Mucosa of stomach (tissue), 1 donor: ENCODE data around the gene LEUTX.

Experiments used
- H3K27me3 ChIP-seq: one replicate; pipeline ENCODE4 v1.7.0; 2013; ENCODE audit warnings: mild to moderate bottlenecking, low read length; ENCODE audit not compliant: control insufficient read depth, insufficient read depth
- H3K36me3 ChIP-seq: one replicate; pipeline ENCODE4 v1.7.0; 2013; ENCODE audit warnings: low read length; ENCODE audit not compliant: control insufficient read depth, insufficient read depth
- H3K4me1 ChIP-seq: one replicate; pipeline ENCODE4 v1.7.0; 2013; ENCODE audit warnings: mild to moderate bottlenecking, low read length; ENCODE audit not compliant: control insufficient read depth, insufficient read depth
- H3K4me3 ChIP-seq: one replicate; pipeline ENCODE4 v1.7.0; 2013; ENCODE audit warnings: low read length
- H3K9ac ChIP-seq: one replicate; pipeline ENCODE4 v1.7.0; 2013; ENCODE audit warnings: mild to moderate bottlenecking, low read length, moderate library complexity
- H3K9me3 ChIP-seq: one replicate; pipeline ENCODE4 v1.7.0; 2013; ENCODE audit warnings: mild to moderate bottlenecking, low read length, moderate library complexity; ENCODE audit not compliant: control insufficient read depth
- donor health status: Pancreatic carcinoma.

Gene LEUTX

DNA sequence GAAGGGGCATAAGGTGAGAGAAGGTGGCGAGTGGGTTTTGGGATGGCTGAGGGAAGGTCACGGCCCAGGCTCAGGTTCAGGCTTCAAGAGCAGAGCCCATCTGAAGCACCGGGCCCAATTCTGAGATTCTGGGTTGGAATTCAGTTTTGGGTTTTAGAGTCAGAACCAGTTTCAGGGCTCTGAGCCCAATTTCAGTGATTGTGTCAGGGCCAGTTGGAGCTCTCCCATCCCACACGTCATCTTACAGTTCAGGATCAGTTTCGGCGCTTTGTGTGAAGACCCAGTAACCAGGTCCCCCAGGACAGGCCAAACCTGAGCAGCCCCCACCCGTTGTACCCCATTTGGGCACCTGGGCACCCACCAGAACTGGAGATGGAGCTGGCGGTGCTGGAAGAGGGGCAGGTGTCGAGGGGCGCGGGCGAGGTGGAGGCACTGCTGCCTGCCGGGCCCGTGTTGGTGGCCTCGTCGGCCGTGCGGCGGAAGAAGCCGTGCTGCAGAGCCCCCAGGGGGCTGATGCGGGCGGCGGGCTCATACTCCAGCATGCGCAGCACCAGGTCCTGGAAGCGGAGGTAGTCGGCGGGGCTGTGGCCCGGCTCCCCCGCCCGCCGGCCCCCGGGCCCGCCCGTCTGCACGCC lies 47.8 kb downstream of the LEUTX start:
- Histone ChIP-seq H3K9me3 (no peaks in the 10 kb centered on the region), H3K4me1 (peaks cover 14% of the 10 kb centered on the region), H3K4me3 (no peak overlapping the region), H3K27me3 (no peaks in the 10 kb centered on the region), H3K9ac (no peak overlapping the region), H3K36me3 (peaks cover 11% of the 10 kb centered on the region)

DNA sequence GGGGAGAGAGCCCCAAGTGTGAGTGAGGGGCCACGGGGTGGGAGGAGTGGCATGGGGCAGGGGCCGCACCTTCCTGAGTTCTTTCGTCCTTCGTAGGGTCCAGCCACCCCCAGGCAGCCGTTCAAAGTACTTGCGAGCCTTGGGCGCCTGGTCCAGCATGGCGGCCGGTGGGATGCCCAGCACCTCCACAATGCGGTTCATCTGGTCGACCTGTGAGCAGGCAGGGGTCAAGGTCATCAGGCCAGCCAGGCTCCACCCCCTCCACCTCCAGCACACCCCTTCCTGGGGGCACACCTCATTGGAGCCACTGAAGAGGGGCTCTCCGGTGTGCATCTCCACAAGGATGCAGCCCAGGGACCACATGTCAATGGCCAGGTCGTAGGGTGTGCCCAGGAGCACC lies 48.6 kb downstream of the LEUTX start:
- Histone ChIP-seq H3K4me3 (no peak overlapping the region), H3K36me3 (peaks cover 12% of the 10 kb centered on the region), H3K4me1 (peaks cover 16% of the 10 kb centered on the region), H3K9ac (no peak overlapping the region), H3K9me3 (no peaks in the 10 kb centered on the region), H3K27me3 (no peaks in the 10 kb centered on the region)

DNA sequence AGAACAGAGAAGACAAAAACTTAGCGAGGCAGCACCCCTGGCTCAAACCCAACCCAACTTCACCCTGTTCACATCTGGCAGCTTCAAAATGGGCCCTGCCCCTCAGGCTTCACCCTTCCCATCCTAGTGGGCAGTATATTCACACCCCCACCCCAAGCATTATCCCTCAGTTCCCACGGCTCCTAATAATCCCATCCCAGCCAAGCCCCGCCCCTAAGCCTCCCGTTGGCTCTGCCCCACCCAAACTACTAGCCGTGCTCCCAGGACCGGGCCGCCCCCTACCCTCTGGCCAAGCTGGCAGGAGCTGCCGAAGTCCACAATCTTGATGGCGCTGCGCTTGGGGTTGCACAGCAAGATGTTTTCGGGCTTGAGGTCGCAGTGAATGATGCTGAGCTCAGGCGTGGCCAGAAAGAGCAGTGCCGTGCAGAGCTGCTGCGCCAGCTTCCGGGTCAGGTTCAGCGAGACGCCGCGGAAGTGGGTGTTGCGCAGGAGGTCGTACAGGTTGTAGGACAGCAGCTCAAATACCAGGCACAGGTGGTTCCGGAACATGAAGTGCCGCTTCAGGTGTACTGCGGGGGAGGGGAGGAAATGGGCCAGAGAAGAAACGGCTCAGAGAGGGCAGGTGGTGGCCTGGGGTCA lies 49.5 kb downstream of the LEUTX start:
- Histone ChIP-seq H3K9ac (no peak overlapping the region), H3K4me3 (no peak overlapping the region), H3K9me3 (no peaks in the 10 kb centered on the region), H3K27me3 (no peaks in the 10 kb centered on the region), H3K4me1 (peaks cover 25% of the 10 kb centered on the region), H3K36me3 (peaks cover 12% of the 10 kb centered on the region)

DNA sequence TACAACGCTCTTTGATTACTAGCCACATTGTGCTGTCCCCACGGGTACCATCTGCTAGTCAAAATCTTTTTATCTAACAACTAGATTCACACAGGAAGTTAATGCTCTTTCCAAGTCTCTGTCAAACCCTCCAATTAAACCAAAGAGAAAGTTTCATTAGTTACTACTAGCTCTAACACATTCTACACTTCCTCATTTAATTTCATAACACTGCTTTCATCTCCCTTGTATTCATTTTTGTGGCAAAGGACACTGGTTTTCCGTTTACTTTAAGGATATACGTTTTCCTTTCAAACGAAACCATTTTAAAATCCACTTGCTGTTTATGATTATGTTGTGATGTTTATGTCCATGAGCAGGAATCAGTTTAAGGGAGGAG lies 50.0 kb downstream of the LEUTX start:
- Histone ChIP-seq H3K4me3 (no peak overlapping the region), H3K9ac (no peak overlapping the region), H3K4me1 (peaks cover 23% of the 10 kb centered on the region), H3K27me3 (no peaks in the 10 kb centered on the region), H3K36me3 (peaks cover 12% of the 10 kb centered on the region), H3K9me3 (no peaks in the 10 kb centered on the region)

DNA sequence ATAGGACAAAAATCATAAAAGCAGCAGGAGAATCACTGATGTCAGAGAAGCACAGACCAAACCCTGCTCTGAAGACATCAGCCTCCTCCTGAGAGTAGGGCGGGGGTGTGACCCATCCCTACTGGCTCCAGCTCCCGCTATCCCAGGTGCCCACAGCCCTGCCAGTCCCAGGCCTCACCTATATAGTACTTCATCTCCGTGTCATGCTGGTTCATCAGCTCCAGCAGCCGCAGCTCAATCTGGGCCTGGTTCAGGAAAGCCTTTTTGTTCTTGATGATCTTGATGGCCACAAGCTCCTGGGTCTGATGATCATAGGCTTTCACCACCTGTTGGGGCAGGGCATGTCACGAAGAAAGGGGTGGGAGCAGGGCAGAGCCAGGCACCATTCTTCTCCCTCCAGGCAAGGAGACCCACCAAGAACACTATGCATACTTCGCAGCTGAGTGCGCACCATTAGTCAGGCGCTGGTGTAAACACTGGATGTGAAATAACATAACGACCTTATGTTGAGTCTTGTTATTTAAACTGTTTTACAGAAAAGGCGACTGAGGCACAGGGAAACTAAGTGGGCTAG lies 51.1 kb downstream of the LEUTX start:
- H3K9ac ChIP-seq = no peak overlapping the region

DNA sequence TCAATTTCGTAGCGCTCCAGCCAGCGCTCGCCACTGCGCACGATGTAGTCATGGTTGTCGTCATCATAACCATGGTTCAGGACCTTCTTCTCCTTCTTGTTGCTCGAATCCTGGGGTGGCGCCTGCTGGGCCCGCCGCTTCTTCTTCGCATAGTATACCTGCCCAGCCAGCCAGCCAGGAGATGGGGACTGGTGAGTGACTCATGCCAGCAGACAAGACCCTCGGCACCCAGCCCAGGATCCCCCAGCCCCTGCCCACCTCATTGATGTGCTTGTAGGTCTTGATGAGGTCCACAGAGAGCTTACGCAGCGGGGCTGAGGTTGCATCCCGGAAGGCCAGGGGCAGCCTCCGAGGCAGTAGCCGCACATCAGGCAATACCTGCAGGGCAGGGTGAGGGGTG lies 51.8 kb downstream of the LEUTX start:
- H3K4me1 ChIP-seq = peaks cover 12% of the 10 kb centered on the region
- H3K27me3 ChIP-seq = no peaks in the 10 kb centered on the region
- H3K9ac ChIP-seq = no peak overlapping the region
- no peaks in the 10 kb centered on the region for H3K9me3 ChIP-seq
- H3K36me3 ChIP-seq = peaks cover 12% of the 10 kb centered on the region
- H3K4me3 ChIP-seq = no peak overlapping the region

More for the DNA sequence above, 51.1 kb downstream of the LEUTX start:
- Histone ChIP-seq H3K27me3 (no peaks in the 10 kb centered on the region), H3K4me1 (peaks cover 18% of the 10 kb centered on the region), H3K9me3 (no peaks in the 10 kb centered on the region), H3K4me3 (no peak overlapping the region), H3K36me3 (peaks cover 12% of the 10 kb centered on the region)

DNA sequence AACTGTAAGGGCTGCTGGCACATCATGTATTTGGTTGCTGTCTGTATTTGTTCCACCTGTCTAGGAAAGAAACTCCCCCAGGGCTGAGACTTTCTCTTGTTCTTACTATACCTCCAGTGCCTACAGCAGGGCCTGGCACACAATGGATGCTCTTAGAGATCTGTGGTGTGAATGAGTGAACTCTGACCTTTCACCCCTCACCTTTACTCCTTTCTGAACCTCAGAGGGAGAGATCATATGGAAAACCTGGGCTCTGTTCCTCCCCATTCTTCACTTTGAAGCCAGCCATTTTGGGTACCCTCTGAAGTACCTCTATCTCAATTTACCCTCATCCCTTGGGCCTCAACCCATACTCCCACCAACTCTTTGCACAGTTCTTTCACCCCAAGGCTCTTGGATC lies 52.2 kb downstream of the LEUTX start:
- Histone ChIP-seq H3K4me1 (peaks cover 11% of the 10 kb centered on the region), H3K9ac (no peak overlapping the region), H3K4me3 (no peak overlapping the region), H3K36me3 (peaks cover 12% of the 10 kb centered on the region), H3K27me3 (no peaks in the 10 kb centered on the region), H3K9me3 (no peaks in the 10 kb centered on the region)

DNA sequence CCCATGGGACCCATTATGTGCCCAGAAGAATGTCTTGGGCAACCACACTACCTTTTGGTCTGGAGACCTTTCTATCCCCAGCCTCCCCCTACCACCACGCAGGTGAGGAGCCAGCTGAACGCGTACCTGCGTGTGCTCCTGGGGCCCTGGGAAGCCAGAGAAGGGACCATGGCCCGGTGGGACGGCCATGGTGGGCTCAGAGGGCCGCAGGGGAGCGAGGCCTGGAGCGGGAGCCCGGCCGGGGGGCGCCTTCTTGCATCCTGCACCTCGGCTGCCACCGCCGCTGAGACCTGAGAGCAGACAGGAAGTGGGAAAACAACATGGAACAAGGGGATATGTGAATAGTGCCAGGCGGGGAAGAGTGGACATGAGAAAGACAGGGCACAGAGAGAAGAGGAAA lies 53.0 kb downstream of the LEUTX start:
- no peaks in the 10 kb centered on the region for H3K27me3 ChIP-seq
- peaks cover 11% of the 10 kb centered on the region for H3K4me1 ChIP-seq
- no peaks in the 10 kb centered on the region for H3K9me3 ChIP-seq
- H3K4me3 ChIP-seq = no peak overlapping the region
- no peak overlapping the region for H3K9ac ChIP-seq
- H3K36me3 ChIP-seq = peaks cover 12% of the 10 kb centered on the region

DNA sequence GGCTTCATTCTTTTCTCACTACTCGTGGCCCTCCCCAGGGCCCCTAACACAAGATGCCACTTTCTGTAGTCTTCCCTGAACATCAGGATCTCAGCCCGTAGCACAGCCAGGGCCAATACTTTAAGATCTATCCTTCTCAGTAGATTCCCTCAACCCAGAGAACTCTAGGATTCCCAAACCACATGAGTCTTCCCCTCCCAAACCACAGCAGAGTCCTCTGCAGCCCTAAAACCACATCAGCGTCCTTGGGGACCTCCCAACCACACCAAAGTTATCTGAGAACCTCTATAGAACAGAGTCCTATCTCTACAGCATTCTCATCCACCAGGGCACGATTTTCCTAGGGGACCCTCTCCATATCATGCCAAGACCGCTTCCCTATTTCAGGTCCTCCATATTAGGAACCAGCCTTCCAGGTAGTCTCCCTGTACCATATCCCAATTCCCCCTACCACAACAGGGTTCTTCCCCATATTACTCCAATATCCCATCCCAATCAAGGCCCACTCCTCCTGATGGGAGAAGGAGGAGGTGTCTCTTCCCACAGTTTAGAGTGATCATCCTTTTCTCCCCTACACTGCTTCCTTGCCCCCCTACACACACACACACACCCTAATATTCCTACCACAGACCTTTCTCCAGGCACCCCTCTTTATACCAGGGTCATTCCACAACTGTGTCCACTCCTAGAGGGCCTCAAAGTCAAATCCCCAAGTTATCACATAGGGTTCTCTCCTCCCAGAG lies 53.9 kb downstream of the LEUTX start:
- peaks cover 12% of the 10 kb centered on the region for H3K36me3 ChIP-seq
- no peaks in the 10 kb centered on the region for H3K27me3 ChIP-seq
- no peaks in the 10 kb centered on the region for H3K9me3 ChIP-seq
- peak overlapping the region; percentile 62 for H3K9ac ChIP-seq
- peak overlapping the region; percentile 83 for H3K4me3 ChIP-seq
- peaks cover 11% of the 10 kb centered on the region for H3K4me1 ChIP-seq

DNA sequence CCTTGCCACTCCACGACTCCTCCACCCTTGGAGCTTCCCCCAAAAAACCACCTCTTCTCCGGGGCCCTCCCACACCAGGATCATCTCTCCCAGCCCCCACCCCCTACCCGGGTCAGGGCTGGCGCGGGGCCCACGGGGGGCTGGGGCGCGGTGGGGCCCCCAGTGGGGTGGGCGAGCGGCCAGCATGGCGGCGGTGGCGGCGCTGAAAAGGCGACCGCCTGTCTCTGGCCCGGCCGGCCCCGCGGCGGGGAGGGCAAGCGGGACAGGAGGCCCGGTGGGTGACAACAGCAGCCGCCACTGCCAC lies 54.5 kb downstream of the LEUTX start:
- H3K4me1 ChIP-seq = peaks cover 11% of the 10 kb centered on the region
- peak overlapping the region; percentile 62 for H3K9ac ChIP-seq
- H3K27me3 ChIP-seq = no peaks in the 10 kb centered on the region
- no peaks in the 10 kb centered on the region for H3K9me3 ChIP-seq
- peaks cover 12% of the 10 kb centered on the region for H3K36me3 ChIP-seq
- peak overlapping the region; percentile 83 for H3K4me3 ChIP-seq

DNA sequence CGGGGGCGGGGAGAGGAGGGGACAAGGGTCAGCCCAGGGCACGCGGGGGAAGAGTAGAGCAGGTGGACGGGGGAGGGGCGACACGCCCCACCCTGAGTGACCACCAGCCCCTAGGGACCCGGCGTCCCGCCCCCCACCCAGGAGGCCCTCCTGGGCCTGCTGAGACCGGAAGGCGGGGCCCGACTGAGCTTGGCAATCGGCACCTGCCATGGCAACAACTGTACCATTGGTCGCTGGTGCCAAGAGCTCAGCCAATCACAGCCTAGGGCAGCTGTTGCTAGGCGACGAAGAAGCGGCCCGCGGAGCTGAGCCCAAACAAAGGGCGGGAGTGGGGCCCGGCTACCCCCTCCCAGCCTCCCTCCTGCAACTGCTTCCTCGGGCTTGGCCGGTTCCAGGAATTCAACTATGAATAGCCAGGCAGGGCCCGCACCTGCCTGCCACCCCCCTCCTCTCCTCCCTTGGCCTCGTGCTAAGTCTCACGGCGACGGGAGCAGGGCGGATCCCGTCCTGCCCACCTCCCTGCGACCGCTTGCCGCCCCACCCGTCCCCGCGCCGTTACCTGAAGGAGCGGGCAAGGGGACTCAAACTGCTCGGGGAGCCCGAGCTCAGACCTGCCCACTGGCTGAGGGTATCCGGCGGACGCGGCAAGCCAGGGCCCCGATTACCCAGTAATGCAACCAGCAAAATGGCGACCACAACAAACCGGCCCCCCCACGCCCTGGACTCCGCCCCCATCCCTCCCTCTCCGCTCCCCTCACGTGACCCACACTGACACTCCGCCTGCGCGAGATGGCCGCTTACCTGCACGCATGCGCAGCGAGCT lies 55.0 kb downstream of the LEUTX start, which contains the start of gene DYRK1B:
Gene DYRK1B, minus strand, starts transcription at position 699 of the 823 bp plus-strand sequence. CDS start 2,295 bp downstream, outside the sequence.
- H3K4me3 ChIP-seq = peak within 1 kb of the TSS; percentile 83
- peak within 1 kb of the TSS; percentile 62 for H3K9ac ChIP-seq
- no peaks in the 10 kb centered on the region for H3K9me3 ChIP-seq
- H3K4me1 ChIP-seq = peaks cover 11% of the 10 kb centered on the region
- H3K36me3 ChIP-seq = peaks cover 7% of the 10 kb centered on the region
- no peaks in the 10 kb centered on the region for H3K27me3 ChIP-seq
